GM12878 (cell line): ENCODE measurements around the gene BAZ2B. TPM values are rescaled to one million over a fixed set of nuclear protein-coding genes. Genes with fewer than 3 reads are reported as not detected.

Experiments used
- CBX3 ChIP-seq: fragments of 200-600 bp; sonication (generic); IDR thresholded peaks from 2 replicates; pipeline ENCODE4 v1.6.1; 2016; ENCODE audit warnings: low read depth, borderline replicate concordance
- CREB1 ChIP-seq: IDR thresholded peaks from 2 replicates; pipeline ENCODE4 v1.6.1; 2012; ENCODE audit warnings: low read depth, mild to moderate bottlenecking, inconsistent platforms
- FOXK2 ChIP-seq: fragments of 450-650 bp; IDR thresholded peaks from 2 replicates; pipeline ENCODE4 v1.6.1; 2017; ENCODE audit warnings: mild to moderate bottlenecking, moderate library complexity
- GABPA ChIP-seq: IDR thresholded peaks from 2 replicates; pipeline ENCODE4 v1.6.1; 2014; ENCODE audit warnings: antibody characterized with exemption, low read depth, mild to moderate bottlenecking, inconsistent platforms
- IKZF1 ChIP-seq: fragments of 450-650 bp; conservative IDR thresholded peaks from 2 replicates; pipeline ENCODE4 v1.6.1; 2017; ENCODE audit warnings: antibody characterized with exemption, mild to moderate bottlenecking
- MEF2B ChIP-seq: fragments of 450-650 bp; IDR thresholded peaks from 2 replicates; pipeline ENCODE4 v1.6.1; 2018; ENCODE audit warnings: mild to moderate bottlenecking, moderate library complexity; ENCODE audit not compliant: partially characterized antibody, poor library complexity, severe bottlenecking
- PKNOX1 ChIP-seq: fragments of 450-650 bp; IDR thresholded peaks from 2 replicates; pipeline ENCODE4 v1.6.1; 2016; ENCODE audit warnings: mild to moderate bottlenecking
- RELB ChIP-seq: fragments of 450-650 bp; IDR thresholded peaks from 2 replicates; pipeline ENCODE4 v1.6.1; 2017; ENCODE audit warnings: low read depth, mild to moderate bottlenecking, moderate library complexity
- SIN3A ChIP-seq: IDR thresholded peaks from 2 replicates; pipeline ENCODE4 v1.6.1; 2012; ENCODE audit warnings: low read depth, low read length, improper control_type of control experiment
- SPI1 ChIP-seq: IDR thresholded peaks from 2 replicates; pipeline ENCODE4 v1.6.1; 2011; ENCODE audit warnings: low read depth, mild to moderate bottlenecking, low read length, moderate library complexity, borderline replicate concordance; ENCODE audit not compliant: insufficient read depth
- STAT1 ChIP-seq: fragments of 450-650 bp; conservative IDR thresholded peaks from 2 replicates; pipeline ENCODE4 v1.6.1; 2014; ENCODE audit warnings: antibody characterized with exemption, mild to moderate bottlenecking
- STAT3 ChIP-seq: IDR thresholded peaks from 2 replicates; pipeline ENCODE4 v1.6.1; 2011; ENCODE audit warnings: low read depth, low read length, improper control_type of control experiment
- ZBTB40 ChIP-seq: fragments of 450-650 bp; IDR thresholded peaks from 2 replicates; pipeline ENCODE4 v1.6.1; 2016; ENCODE audit warnings: mild to moderate bottlenecking, moderate library complexity, borderline replicate concordance
- polyA plus RNA-seq, 11 experiments: library from polyadenylated mRNA; depleted of rRNA in 4 of 11; unstranded in 6 of 11; stranded (reverse) in 5 of 11; fragments of >200 nt; fragmentation: Nextera tagmentation in 4 of 11; fragmentation: Illumina TruSeq in 1 of 11; extraction: Ambion mirVana in 4 of 11; extraction: Trizol in 1 of 11; gene quantifications; 1 replicate in 1 of 11; 2 replicates in 10 of 11; pipeline versions ENCODE4 v1.2.1 to v1.2.3, GENCODE V29; 2011 to 2016; ENCODE audit warnings: inconsistent platforms in 2 of 11, missing spikeins in 2 of 11, low read depth in 1 of 11
- total RNA-seq, 4 experiments: library from RNA; depleted of rRNA in 3 of 4; stranded (reverse); fragments of >200 nt in 3 of 4; fragmentation: Illumina TruSeq in 1 of 4; extraction: Trizol in 1 of 4; gene quantifications; 2 replicates each; pipeline versions ENCODE4 v1.2.1 to v1.2.3, GENCODE V29; 2013 to 2021

Gene BAZ2B
- total and polyA plus RNA-seq, 10 of the 15 experiments (the other 5 are each of a cell fraction or from before 2014, with no cell fraction given): 8.8 to 49.7 (median 24.7) TPM

GRCh38 chr2:159322419-159322818, 293.9 kb downstream of the BAZ2B start (continued):
- TF ChIP-seq STAT1 (no peak), SIN3A (no peak), FOXK2 (no peak), PKNOX1 (no peak), STAT3 (no peak), CREB1 (no peak), RELB (no peak), SPI1 (no peak), GABPA (no peak), ZBTB40 (no peak), MEF2B (no peak), IKZF1 (no peak), CBX3 (no peak)
